ENCODE measurements around the gene HSPA5.

The HSPA5 gene

GRCh38 chr9:125254231-125254630 is 13.1 kb upstream of the HSPA5 start:
- Histone ChIP-seq H3K4me3 (IDR thresholded peaks at IDR 0.05; ENCODE audit: insufficient read depth, low read depth, low read length) (no peak overlapping the region), H4K20me1 (ENCODE audit: insufficient read depth) (no peaks in the 10 kb centered on the region), H3K27ac (no peak overlapping the region), H3K36me3 (ENCODE audit: insufficient read depth) (no peaks in the 10 kb centered on the region), H2AFZ (ENCODE audit: low read depth) (no peak overlapping the region), H3K27me3 (ENCODE audit: insufficient read depth, low read depth) (no peaks in the 10 kb centered on the region), H3K4me1 (ENCODE audit: low read depth, poor library complexity, severe bottlenecking) (no peaks in the 10 kb centered on the region), H3K4me2 (no peak overlapping the region), H3K9ac (no peak overlapping the region), H3K79me2 (ENCODE audit: insufficient read depth, low read depth) (no peaks in the 10 kb centered on the region)
- no peak for TF ChIP-seq CTCF (conservative IDR thresholded peaks at IDR 0.05; ENCODE audit: low read depth, low read length)

- H2AFZ ChIP-seq (ENCODE audit: low read depth) = no peak overlapping the region
- H3K27ac ChIP-seq = no peak overlapping the region
- no peaks in the 10 kb centered on the region for H4K20me1 ChIP-seq (ENCODE audit: insufficient read depth)
These were observed 5.1 kb upstream of the HSPA5 start for GRCh38 chr9:125246261-125246667.

GRCh38 chr9:125243792-125244260 is 2.7 kb upstream of the HSPA5 start:
- Histone ChIP-seq H2AFZ (ENCODE audit: low read depth) (no peak overlapping the region), H3K4me1 (ENCODE audit: low read depth, poor library complexity, severe bottlenecking) (peaks cover 8% of the 10 kb centered on the region), H3K79me2 (ENCODE audit: insufficient read depth, low read depth) (peaks cover 23% of the 10 kb centered on the region), H4K20me1 (ENCODE audit: insufficient read depth) (peaks cover 12% of the 10 kb centered on the region), H3K36me3 (ENCODE audit: insufficient read depth) (peaks cover 17% of the 10 kb centered on the region; the same call in 1 of the 2 replicates), H3K4me3 (IDR thresholded peaks at IDR 0.05; ENCODE audit: insufficient read depth, low read depth, low read length) (no peak overlapping the region), H3K27ac (no peak overlapping the region), H3K4me2 (no peak overlapping the region), H3K27me3 (ENCODE audit: insufficient read depth, low read depth) (no peaks in the 10 kb centered on the region), H3K9ac (no peak overlapping the region)
- TF ChIP-seq CTCF (conservative IDR thresholded peaks at IDR 0.05; ENCODE audit: low read depth, low read length) = no peak

More at GRCh38 chr9:125246261-125246667, 5.1 kb upstream of the HSPA5 start:
- no peaks in the 10 kb centered on the region for H3K27me3 ChIP-seq (ENCODE audit: insufficient read depth, low read depth)
- H3K4me3 ChIP-seq (IDR thresholded peaks at IDR 0.05; ENCODE audit: insufficient read depth, low read depth, low read length) = no peak overlapping the region
- no peaks in the 10 kb centered on the region for H3K4me1 ChIP-seq (ENCODE audit: low read depth, poor library complexity, severe bottlenecking)
- no peak for TF ChIP-seq CTCF (conservative IDR thresholded peaks at IDR 0.05; ENCODE audit: low read depth, low read length)
- no peak overlapping the region for H3K4me2 ChIP-seq
- H3K79me2 ChIP-seq (ENCODE audit: insufficient read depth, low read depth) = no peaks in the 10 kb centered on the region
- no peak overlapping the region for H3K9ac ChIP-seq
- no peaks in the 10 kb centered on the region for H3K36me3 ChIP-seq (ENCODE audit: insufficient read depth)

- peak overlapping the region; percentile 55 for H3K27ac ChIP-seq
- H4K20me1 ChIP-seq (ENCODE audit: insufficient read depth) = peaks cover 29% of the 10 kb centered on the region
- peak overlapping the region; percentile 76 for H2AFZ ChIP-seq (ENCODE audit: low read depth)
- H3K79me2 ChIP-seq (ENCODE audit: insufficient read depth, low read depth) = peaks cover 40% of the 10 kb centered on the region
- TF ChIP-seq CTCF (conservative IDR thresholded peaks at IDR 0.05; ENCODE audit: low read depth, low read length) = no peak
- H3K36me3 ChIP-seq (ENCODE audit: insufficient read depth) = peaks cover 35% of the 10 kb centered on the region
- H3K4me3 ChIP-seq (IDR thresholded peaks at IDR 0.05; ENCODE audit: insufficient read depth, low read depth, low read length) = no peak overlapping the region
- peaks cover 25% of the 10 kb centered on the region for H3K4me1 ChIP-seq (ENCODE audit: low read depth, poor library complexity, severe bottlenecking)
- H3K4me2 ChIP-seq = peak overlapping the region; percentile 52
- peak overlapping the region; percentile 99; the same call in 1 of the 2 replicates for H3K9ac ChIP-seq
- no peaks in the 10 kb centered on the region; the same call in 1 of the 2 replicates for H3K27me3 ChIP-seq (ENCODE audit: insufficient read depth, low read depth)
These were observed 958 bp upstream of the HSPA5 start for GRCh38 chr9:125241863-125242739.
